ENCODE results near the gene SFTPA2.

DNA sequence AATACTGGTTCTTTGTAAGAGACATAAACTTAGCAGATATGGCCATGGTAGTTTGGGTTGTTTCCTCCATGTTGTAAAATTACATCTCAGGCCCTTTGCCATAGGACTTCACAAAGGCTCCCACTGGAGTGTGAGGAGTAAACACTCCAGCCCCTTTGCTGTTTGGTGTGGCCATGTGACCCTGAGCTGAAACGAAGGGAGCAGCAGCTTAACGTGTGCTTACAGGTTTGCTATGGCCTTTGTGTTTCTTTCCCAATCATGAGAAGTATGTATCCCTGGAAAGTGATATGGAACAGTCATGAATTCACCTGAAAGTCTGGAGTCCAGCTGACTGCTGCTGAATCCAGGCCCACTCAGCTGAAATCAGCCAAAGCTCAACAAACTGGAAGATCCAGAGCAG, 26.7 kb upstream of the SFTPA2 start:
- TF ChIP-seq, protein P1, sequence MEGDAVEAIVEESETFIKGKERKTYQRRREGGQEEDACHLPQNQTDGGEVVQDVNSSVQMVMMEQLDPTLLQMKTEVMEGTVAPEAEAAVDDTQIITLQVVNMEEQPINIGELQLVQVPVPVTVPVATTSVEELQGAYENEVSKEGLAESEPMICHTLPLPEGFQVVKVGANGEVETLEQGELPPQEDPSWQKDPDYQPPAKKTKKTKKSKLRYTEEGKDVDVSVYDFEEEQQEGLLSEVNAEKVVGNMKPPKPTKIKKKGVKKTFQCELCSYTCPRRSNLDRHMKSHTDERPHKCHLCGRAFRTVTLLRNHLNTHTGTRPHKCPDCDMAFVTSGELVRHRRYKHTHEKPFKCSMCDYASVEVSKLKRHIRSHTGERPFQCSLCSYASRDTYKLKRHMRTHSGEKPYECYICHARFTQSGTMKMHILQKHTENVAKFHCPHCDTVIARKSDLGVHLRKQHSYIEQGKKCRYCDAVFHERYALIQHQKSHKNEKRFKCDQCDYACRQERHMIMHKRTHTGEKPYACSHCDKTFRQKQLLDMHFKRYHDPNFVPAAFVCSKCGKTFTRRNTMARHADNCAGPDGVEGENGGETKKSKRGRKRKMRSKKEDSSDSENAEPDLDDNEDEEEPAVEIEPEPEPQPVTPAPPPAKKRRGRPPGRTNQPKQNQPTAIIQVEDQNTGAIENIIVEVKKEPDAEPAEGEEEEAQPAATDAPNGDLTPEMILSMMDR (conservative IDR thresholded peaks at IDR 0.05 in 1 of 2, IDR thresholded peaks at IDR 0.05 in 1 of 2; ENCODE audit: extremely low read depth in 1 of 2, insufficient read depth in 1 of 2, low read depth in 1 of 2, low read length in 2 of 2): no peak
- no peak for TF ChIP-seq EZH2 (IDR thresholded peaks at IDR 0.05; ENCODE audit: borderline replicate concordance, low read length)

All from mammary epithelial cell (primary cell).